HepG2 (cell line): ENCODE measurements around the gene CTSO. TPM values are rescaled to one million over a fixed set of nuclear protein-coding genes. Genes with fewer than 3 reads are reported as not detected.

ENCODE experiments used
- ATAC-seq: fragments of 200-7000 bp; cut with Tn5 transposase; 3 replicates; pipeline ENCODE4 v1.9.1; 2020; ENCODE audit warnings: mild to moderate bottlenecking, moderate library complexity
- BruUV-seq: library from RNA; stranded (reverse); fragments of 400-500 nt; replicated peaks from 2 replicates; lab custom pipeline; 2021; lab: Mats Ljungman, UMichigan
- CTCF ChIA-PET: fragments of 300-600 bp; formaldehyde crosslinking; extraction: SDS; loops from one replicate; lab custom pipeline; 2021; ENCODE audit warnings: low total read pairs, inconsistent platforms, low intra/inter-chr PET ratio; lab: Yijun Ruan, JAX
- POLR2A ChIA-PET: fragments of 350-600 bp; sonication (Branson Sonifier 250); formaldehyde crosslinking; loops from one replicate; lab custom pipeline; 2020; ENCODE audit warnings: antibody characterized with exemption, inconsistent platforms; lab: Yijun Ruan, JAX
- DNase-seq: peaks from one replicate; pipeline ENCODE4 v3.0.0-alpha.2; 2015; ENCODE audit warnings: low spot score
- FAIRE-seq: peaks from 3 replicates; lab custom pipeline; 2011; peaks lifted over from hg19 to GRCh38; lab: Jason Lieb, UNC
- H2AFZ ChIP-seq: one replicate; pipeline ENCODE4 v1.6.1; 2011; ENCODE audit warnings: low read length, inconsistent platforms
- H3K27ac ChIP-seq: fragments of 300-600 bp; 3 replicates; pipeline ENCODE4 v1.8.0; 2011; ENCODE audit warnings: mixed run types, mild to moderate bottlenecking, mixed read lengths, low read length, inconsistent platforms; ENCODE audit not compliant: insufficient read depth; ENCODE audit errors: extremely low read length
- H3K27me3 ChIP-seq, 2 experiments: fragments of 200-600 bp in 1 of 2; 2 replicates in 1 of 2; 3 replicates in 1 of 2; pipeline versions ENCODE4 v1.6.0 to v1.8.0; 2011; ENCODE audit warnings: low read length in 2 of 2, mild to moderate bottlenecking in 2 of 2, moderate library complexity in 2 of 2, inconsistent platforms in 1 of 2; ENCODE audit not compliant: insufficient read depth in 2 of 2, control insufficient read depth in 1 of 2
- H3K36me3 ChIP-seq, 2 experiments: fragments of 200-600 bp in 1 of 2; replicated peaks in 1 of 2; 2 replicates in 1 of 2; 3 replicates in 1 of 2; pipeline versions ENCODE4 v1.5.1 to v1.8.0; 2011; ENCODE audit warnings: low read length in 2 of 2, inconsistent platforms in 1 of 2; ENCODE audit not compliant: insufficient read depth in 2 of 2, control insufficient read depth in 1 of 2
- H3K4me1 ChIP-seq: 2 replicates; pipeline ENCODE4 v1.5.1; 2012; ENCODE audit warnings: low read length, inconsistent platforms; ENCODE audit not compliant: insufficient read depth
- H3K4me2 ChIP-seq: 2 replicates; pipeline ENCODE4 v1.6.0; 2011; ENCODE audit warnings: low read depth, low read length, inconsistent platforms
- H3K4me3 ChIP-seq, 3 experiments: fragments of 200-600 bp in 1 of 3; sonication (generic), shearing (Covaris generic) in 1 of 3; replicated peaks in 1 of 3; 2 replicates each; pipeline ENCODE4 v1.5.1; 2011 to 2016; ENCODE audit warnings: low read length in 3 of 3, inconsistent platforms in 2 of 3, low read depth in 2 of 3, mild to moderate bottlenecking in 2 of 3, control low read depth in 1 of 3, mixed read lengths in 1 of 3; ENCODE audit not compliant: insufficient read depth in 1 of 3
- H3K79me2 ChIP-seq: one replicate; pipeline ENCODE4 v1.6.1; 2011; ENCODE audit warnings: low read length, inconsistent platforms; ENCODE audit not compliant: insufficient read depth
- H3K9ac ChIP-seq: 2 replicates; pipeline ENCODE4 v1.6.0; 2011; ENCODE audit warnings: mild to moderate bottlenecking, low read depth, low read length, inconsistent platforms; ENCODE audit not compliant: insufficient read depth
- H3K9me3 ChIP-seq: 2 replicates; pipeline ENCODE4 v1.5.1; 2012; ENCODE audit warnings: mild to moderate bottlenecking, low read length
- H4K20me1 ChIP-seq: 2 replicates; pipeline ENCODE4 v1.6.0; 2011; ENCODE audit warnings: inconsistent platforms, mild to moderate bottlenecking, low read length, moderate library complexity; ENCODE audit not compliant: insufficient read depth
- ETS1 ChIP-seq: sonication (generic); formaldehyde crosslinking; IDR thresholded peaks from 2 replicates; pipeline ENCODE4 v1.4.0; 2020; ENCODE audit warnings: missing genetic modification reagents
- ETV6 ChIP-seq: sonication (generic); formaldehyde crosslinking; conservative IDR thresholded peaks from 2 replicates; pipeline ENCODE4 v1.4.0; 2020; ENCODE audit warnings: missing genetic modification reagents
- FOXK1 ChIP-seq: sonication (generic); formaldehyde crosslinking; IDR thresholded peaks from 2 replicates; pipeline ENCODE4 v1.4.0; 2020; ENCODE audit warnings: low read depth, missing genetic modification reagents, borderline replicate concordance
- MYNN ChIP-seq: sonication (generic); formaldehyde crosslinking; IDR thresholded peaks from 2 replicates; pipeline ENCODE4 v1.4.0; 2020; ENCODE audit warnings: mild to moderate bottlenecking, low read depth, missing genetic modification reagents
- NFIB ChIP-seq: sonication (generic); formaldehyde crosslinking; IDR thresholded peaks from 2 replicates; pipeline ENCODE4 v1.9.0; 2021; ENCODE audit warnings: missing genetic modification reagents, mild to moderate bottlenecking, borderline replicate concordance
- SALL2 ChIP-seq: sonication (generic); formaldehyde crosslinking; IDR thresholded peaks from 2 replicates; pipeline ENCODE4 v1.8.1; 2023; ENCODE audit warnings: mild to moderate bottlenecking, missing genetic modification reagents, inconsistent platforms
- SRF ChIP-seq: IDR thresholded peaks from 2 replicates; pipeline ENCODE4 v1.6.1; 2011; ENCODE audit warnings: mild to moderate bottlenecking, low read depth, low read length, moderate library complexity
- U2AF1 ChIP-seq: fragments of 200-400 bp; formaldehyde crosslinking; optimal IDR thresholded peaks from 2 replicates; pipeline ENCODE3; 2017; ENCODE audit warnings: mild to moderate bottlenecking, low read depth, low read length
- ZBTB2 ChIP-seq: sonication (generic); formaldehyde crosslinking; IDR thresholded peaks from 2 replicates; pipeline ENCODE4 v1.8.0; 2022; ENCODE audit warnings: low read depth, missing genetic modification reagents
- WGBS: methylation state at CpG from one replicate; pipeline ENCODE4 v1.1.6; 2017; ENCODE audit warnings: low lambda C conversion rate; 5-methylcytosine and 5-hydroxymethylcytosine counted together
- in situ Hi-C: cut with HindIII; loops from 2 replicates; pipeline ENCODE4 v1.10.0; 2017; ENCODE audit warnings: low pct_unique_long_range_greater_than_20kb; ENCODE audit not compliant: extremely low pct_ligation_motif_present
- intact Hi-C: fragments of 100-400 bp; cut with micrococcal nuclease; formaldehyde crosslinking; loops from one replicate; pipeline ENCODE4 v1.10.0; 2022; ENCODE audit not compliant: unreplicated experiment
- polyA plus RNA-seq, 8 experiments: library from polyadenylated mRNA; depleted of rRNA in 3 of 8; stranded (reverse) in 7 of 8; unstranded in 1 of 8; fragments of >200 nt; fragmentation: Illumina TruSeq in 4 of 8; extraction: Trizol in 4 of 8; gene quantifications; 2 replicates each; pipeline versions ENCODE4 v1.2.1 to v1.2.3, GENCODE V29; 2011 to 2016; ENCODE audit warnings: low read depth in 4 of 8, missing spikeins in 1 of 8, mixed read lengths in 1 of 8; ENCODE audit not compliant: insufficient read depth in 1 of 8
- total RNA-seq, 5 experiments: library from RNA; depleted of rRNA; stranded (reverse); fragments of >200 nt; fragmentation: Illumina TruSeq; extraction: Trizol; gene quantifications; 2 replicates each; pipeline ENCODE4 v1.2.3, GENCODE V29; 2016; ENCODE audit warnings: low read depth in 1 of 5

Gene CTSO
- total and polyA plus RNA-seq, 2 of the 13 experiments (the other 11 are each of a cell fraction or from before 2014, with no cell fraction given) = 0.07 to 0.17 TPM

GRCh38 chr4:155887847-155888570 is 65.7 kb downstream of the CTSO start:
- in situ Hi-C loops = no loop called here

More at GRCh38 chr4:155887847-155888570, 65.7 kb downstream of the CTSO start:
- POLR2A ChIA-PET = no interaction called here
- Histone ChIP-seq H3K27ac (no peak overlapping the region), H3K9ac (no peak overlapping the region), H3K79me2 (no peaks in the 10 kb centered on the region), H4K20me1 (no peaks in the 10 kb centered on the region), H3K4me1 (no peaks in the 10 kb centered on the region), H3K4me2 (no peak overlapping the region), H3K4me3 (no peak overlapping the region), H3K27me3 (no peaks in the 10 kb centered on the region), H2AFZ (no peak overlapping the region), H3K9me3 (peaks cover 6% of the 10 kb centered on the region; the same call in 1 of the 2 replicates), H3K36me3 (no peaks in the 10 kb centered on the region)
- ATAC-seq (no peak), DNase-seq (no peak), FAIRE-seq (no peak)
- CTCF ChIA-PET = no interaction called here
- intact Hi-C loops = no loop called here
- TF ChIP-seq SALL2 (no peak), U2AF1 (no peak), NFIB (CRISPR knock-in tag) (no peak), ETS1 (CRISPR knock-in tag) (no peak), ZBTB2 (CRISPR knock-in tag) (no peak), ETV6 (CRISPR knock-in tag) (no peak), FOXK1 (CRISPR knock-in tag) (no peak), MYNN (CRISPR knock-in tag) (no peak), SRF (no peak)
- WGBS = 26% methylated on average over 3 of the region's 6 CpGs
- BruUV-seq = no TSS peak
